Stimulated activated CD4-positive, alpha-beta T cell treated with anti-CD3 and anti-CD28 coated beads, Interleukin-1b, Interleukin-23, amount 100 ng/mL, for 24 hours (primary cell): Measurements from ENCODE around the gene CLCNKA.
"Not testable (repeated sequence)": the region's sequence is repeated elsewhere in the genome, so short reads cannot be mapped to it uniquely, and the experiment has no call there.

ENCODE experiments used
- DNase-seq, 4 experiments: peaks; one replicate each; pipeline ENCODE4 v3.0.0-alpha.2; 2020; ENCODE audit warnings: low read depth in 4 of 4, low spot score in 1 of 4

Gene CLCNKA

DNA sequence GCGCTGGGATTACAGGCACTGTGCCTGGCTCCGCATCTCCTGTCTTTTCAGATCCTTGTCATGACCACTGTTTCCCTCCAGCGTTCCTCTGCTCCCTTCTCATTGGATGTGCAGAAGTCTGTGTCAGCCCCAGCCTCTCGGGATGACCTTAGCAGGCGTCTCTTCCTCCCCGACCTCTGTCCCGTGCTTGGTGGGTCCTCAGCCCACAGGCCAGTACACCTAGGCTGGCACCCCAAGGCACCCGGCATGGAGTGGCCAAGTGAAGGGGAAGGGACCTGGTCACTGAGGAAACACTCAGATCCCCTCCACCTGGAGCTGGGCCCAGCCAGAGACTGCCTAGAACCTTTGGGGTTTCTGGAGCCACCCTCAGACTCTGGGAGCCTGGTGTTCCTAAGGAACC is 19.4 kb downstream of the CLCNKA start:
- DNase-seq = no peak

- DNase-seq = no peak
Observed at GRCh38 chr1:16042096-16042495, 20.3 kb downstream of the CLCNKA start.

- DNase-seq = not testable (repeated sequence)
Observed at GRCh38 chr1:16042654-16043053, 20.8 kb downstream of the CLCNKA start.

DNA sequence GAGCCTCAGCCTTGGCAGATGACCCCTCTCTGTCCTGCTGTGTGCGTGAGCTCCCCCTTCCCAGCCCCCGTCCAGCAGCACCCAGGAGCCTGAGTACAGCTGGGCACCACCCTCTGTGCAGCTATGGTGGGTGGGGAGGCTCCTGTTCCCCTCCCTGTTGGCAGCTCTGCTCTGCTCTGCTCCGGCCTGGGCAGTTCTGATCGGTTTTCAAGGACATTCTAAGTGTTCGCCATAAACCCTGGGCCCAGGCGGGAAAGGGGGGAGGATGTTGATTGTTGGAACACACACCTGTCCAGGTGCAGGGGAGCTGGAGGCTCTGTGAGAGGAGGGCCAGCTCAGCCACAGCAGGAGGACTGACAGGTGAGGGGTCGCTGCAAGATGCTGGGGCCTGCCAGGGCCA is 21.7 kb downstream of the CLCNKA start, which contains the start of gene CLCNKB:
Gene CLCNKB, plus strand, starts transcription at position 262 of the 400 bp plus-strand sequence. CDS start 711 bp downstream, outside the sequence.
- no peak for DNase-seq

GRCh38 chr1:16043950-16044349 is 22.1 kb downstream of the CLCNKA start:
- no peak for DNase-seq

DNA sequence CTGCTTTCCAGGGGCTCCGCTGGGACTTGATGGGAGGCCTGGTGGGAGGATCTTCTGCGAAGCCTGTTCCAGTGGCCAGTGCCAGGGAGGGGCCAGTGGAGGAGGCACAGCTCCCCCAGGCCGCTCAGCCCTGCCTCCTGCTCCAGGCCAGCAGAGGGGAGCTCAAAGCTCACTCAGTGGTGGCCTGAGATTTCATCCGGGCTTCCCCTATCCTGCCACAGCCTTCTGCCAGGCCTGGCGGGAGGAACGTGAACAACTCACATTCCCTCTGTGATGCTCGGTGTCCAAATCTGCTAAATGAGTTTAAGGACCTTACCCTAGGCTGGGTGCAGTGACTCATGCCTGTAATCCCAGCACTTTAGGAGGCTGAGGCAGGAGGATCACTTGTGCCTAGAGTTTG is 25.0 kb downstream of the CLCNKA start:
- no peak for DNase-seq

DNA sequence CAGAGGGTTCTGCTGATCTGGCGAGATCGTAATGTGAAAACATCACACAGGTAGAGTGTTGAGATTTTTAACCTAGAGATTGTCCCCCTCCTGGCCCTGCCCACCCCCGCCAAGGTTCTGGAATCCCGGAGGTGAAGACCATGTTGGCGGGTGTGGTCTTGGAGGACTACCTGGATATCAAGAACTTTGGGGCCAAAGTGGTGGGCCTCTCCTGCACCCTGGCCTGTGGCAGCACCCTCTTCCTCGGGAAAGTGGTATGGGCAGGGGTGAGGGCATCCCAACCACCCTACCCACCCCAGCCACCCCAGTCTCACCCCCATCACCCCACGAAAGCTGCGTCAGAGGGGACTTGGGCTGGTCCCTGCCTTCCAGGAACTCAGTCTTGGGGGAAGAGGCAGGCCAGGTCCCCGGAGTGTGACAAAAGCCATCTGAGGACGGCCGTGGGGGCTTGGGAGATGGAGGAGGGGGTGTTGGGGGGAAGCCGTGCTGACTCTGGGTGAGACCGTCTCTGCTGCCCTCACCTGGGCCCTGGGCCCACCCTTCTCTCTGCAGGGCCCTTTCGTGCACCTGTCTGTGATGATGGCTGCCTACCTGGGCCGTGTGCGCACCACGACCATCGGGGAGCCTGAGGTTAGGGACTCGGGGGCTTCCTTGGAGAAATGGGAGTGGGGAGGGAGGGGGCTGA is 26.1 kb downstream of the CLCNKA start:
- DNase-seq = no peak

GRCh38 chr1:16048573-16049189 is 26.8 kb downstream of the CLCNKA start:
- DNase-seq = peak in 1 of 4 experiments; percentile 41

DNA sequence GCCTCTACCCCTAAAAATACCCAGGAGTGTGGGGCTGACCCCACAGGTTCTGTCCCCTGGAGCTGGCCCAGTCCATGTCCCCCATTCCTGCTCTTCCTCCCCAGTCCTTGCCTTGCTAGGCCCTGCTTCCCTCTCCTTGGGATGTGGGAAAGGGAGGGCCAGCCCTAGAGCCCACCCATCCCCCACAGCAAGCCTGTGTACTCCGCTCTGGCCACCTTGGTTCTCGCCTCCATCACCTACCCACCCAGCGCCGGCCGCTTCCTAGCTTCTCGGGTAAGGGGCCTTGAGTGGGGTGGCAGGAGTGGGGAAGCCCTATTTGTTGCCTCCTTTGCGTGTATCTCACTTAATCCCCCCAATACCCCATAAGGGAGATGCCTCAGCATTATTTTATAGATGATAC is 28.5 kb downstream of the CLCNKA start:
- no peak for DNase-seq

DNA sequence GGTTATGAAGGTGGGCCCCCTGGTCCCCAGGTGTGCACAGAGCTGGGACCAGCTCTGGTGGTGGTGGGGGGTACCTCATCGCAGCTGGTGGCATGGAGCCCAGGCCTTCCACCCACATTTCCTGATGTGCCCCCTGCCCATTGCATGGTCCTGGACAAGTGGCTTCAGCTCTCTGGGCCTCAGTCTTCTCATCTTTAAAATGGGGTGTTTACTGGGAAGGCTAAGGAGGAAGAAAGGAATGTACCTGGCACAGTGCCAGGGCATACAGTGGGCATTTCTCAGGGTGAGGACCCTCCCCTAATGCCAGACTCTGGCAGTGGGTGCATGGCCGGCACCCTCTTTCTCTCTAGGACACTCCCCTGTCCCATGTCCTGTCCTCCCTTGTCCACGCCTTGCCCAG is 29.2 kb downstream of the CLCNKA start:
- no peak for DNase-seq

DNA sequence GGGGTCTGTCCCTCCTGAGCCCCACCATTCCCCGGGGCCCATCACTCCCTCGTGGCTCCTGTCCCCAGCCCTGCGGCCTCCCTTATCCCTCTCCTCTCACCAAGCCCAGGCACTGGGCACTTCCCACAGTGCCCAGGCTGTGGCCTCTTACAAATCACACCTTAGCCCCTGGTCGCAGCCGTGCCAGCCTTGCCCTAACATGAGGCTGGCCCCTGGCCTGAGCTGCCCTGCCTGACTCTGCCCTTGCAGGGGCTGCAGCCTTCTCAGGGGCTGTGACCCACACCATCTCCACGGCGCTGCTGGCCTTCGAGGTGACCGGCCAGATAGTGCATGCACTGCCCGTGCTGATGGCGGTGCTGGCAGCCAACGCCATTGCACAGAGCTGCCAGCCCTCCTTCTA is 30.1 kb downstream of the CLCNKA start:
- DNase-seq = not testable (repeated sequence)

DNA sequence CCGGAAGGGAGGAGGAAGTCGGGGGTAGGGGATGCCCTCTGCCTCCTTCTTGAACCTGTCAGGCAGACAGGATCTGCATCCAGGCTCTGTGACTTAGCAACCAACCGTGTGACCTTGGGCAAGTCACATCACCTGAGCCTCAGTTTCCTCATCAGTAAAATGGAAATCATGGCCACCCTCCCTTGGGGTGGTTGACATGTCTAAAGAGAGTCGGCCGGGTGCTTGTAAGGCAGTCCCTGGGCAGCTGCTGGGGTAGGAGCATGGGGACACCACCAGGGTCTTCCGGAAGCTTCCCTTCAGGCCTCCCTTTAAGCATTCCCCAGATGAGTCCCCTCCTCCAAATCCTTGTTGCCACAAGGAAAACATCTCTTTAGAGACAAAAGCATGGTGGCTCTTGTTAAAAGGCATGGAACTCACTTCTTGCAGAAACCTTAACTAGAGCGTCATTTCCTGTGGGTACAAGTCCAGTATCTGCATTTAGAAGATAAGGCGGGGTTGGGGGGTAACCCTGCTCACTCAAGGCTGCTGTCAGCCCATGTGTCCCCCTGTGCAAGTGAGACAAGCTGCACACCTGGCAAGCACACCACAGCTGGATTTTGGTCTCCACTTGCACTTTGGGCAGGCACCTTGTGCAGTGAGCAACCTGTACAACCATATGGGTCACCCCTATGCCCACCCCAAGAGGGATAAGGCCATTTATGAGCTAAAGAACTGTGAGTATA is 32.1 kb downstream of the CLCNKA start:
- DNase-seq = no peak

DNA sequence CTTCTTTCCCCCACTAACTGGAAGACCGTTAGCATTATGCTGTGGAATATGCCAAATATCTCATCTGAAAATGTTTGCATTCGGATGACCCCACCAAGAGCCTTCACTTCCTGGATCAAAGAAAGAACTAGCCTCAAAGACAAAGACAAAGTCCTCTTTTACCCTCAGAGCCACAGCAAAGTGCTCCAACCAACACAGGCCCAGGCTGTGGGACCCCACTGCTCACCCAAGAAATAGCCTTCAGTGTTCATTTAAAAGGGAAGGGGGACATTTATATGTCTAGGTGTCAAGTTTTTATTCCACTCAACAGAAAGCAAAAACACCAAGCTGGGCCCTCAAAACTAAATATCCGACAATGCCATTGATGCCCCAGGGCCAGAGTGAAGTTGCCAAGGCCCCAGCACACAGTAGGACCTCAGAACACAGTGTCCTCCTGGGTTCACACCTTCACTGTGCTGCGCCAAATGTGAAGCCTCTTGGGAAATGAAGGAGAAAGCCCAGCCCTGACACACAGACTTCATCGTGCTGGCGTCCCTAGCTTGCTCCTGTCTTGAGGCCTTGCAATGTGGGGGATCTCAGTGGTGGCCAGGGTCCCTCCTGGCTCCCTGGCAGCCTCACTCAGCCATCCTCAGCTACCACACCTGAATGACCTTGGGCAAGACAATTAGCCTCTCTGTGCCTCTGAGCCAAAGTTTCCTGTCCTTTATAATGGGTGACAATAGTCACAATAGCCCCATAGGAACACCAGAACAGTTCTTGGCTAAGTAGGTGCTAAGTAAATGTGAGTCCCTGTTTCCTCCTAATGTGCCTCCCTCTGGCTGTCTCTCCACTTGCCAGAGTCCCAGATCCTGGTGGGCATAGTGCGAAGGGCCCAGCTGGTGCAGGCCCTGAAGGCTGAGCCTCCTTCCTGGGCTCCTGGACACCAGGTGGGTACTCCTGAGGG is 33.0 kb downstream of the CLCNKA start:
- DNase-seq = no peak

DNA sequence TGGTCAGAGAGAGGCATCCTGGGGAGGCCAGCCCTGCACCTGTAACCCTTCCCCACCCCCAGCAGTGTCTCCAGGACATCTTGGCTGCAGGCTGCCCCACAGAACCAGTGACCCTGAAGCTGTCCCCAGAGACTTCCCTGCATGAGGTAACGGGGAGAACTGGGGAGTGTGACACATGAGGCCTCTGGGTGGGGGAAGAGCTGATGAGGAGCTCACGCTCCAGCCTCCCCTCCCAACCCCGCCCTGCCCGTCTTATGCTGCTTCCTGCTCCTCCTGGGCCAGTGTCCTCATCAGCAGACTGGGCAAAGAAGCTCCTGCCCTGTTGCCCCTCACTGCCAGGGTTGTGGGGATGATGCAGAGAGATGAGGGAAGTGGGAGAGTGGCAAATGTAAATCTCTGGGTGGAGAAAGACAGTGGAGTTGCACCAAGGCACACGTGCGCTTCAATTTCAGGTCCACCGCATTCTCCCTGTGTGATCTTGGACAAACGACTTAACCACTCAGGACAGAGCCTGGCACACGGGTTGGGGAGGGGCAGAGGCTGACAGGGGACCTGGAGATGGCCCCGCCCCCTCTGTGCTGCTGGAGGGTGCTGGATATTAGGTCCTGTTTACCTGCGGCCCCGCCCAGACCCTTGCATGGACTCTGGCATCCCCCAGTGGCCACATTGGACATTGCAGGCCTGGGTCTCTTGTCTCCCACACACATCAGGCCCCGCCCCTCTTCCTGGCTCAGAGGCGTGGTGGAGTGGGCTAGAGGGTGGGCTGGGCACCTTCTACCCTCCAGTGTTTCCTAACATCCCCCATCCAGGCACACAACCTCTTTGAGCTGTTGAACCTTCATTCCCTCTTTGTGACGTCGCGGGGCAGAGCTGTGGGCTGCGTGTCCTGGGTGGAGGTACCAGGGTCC is 34.0 kb downstream of the CLCNKA start:
- DNase-seq = peak; percentile 35 to 87 (median 76)

DNA sequence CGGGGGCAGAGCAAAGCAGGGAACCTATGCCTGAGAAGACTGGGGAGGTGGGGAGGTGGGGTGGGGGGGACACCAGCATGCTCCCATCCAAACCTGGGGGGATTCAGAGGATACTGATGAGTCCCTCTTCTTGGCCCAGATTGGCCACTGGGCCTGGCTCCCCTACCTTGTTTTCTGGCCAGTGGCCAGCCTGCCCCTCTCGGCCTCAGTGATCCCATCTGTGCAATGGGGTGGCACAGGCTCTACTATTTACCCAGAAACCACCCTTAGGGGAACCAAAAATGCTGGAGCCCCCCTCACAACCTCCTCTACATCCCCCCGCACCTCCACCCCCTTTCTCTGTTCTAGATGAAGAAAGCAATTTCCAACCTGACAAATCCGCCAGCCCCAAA is 34.7 kb downstream of the CLCNKA start:
- DNase-seq = not testable (repeated sequence)

DNA sequence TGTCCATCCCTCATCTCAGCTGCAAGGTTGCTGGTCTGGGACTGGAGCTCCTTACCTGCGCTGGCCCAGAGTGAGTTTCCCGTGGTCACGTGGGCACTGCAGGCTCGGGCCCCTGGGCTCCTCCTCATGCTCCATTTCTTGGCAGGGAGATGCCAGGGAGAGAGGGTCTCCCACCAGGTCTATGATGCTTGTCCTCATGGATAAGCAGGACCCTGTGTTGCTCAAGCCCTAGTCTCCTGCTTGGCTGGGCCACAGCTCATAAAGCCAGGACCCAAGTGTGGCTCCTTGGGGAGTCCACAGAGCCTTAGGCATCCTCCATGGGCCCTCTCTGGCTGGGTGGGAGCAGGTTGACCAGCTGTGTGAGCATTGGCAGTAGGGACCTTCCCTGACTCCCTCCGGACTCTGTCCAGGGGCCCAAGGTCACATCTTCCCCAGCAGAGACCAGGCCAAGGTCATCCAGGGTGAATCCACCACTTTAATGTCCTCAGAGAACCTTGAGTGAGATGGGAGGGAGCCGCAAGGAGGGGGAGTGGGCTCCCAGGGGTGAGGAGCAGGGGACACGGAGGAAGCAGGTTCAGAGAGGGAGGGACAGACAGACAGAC is 35.6 kb downstream of the CLCNKA start:
- not testable (repeated sequence) for DNase-seq

DNA sequence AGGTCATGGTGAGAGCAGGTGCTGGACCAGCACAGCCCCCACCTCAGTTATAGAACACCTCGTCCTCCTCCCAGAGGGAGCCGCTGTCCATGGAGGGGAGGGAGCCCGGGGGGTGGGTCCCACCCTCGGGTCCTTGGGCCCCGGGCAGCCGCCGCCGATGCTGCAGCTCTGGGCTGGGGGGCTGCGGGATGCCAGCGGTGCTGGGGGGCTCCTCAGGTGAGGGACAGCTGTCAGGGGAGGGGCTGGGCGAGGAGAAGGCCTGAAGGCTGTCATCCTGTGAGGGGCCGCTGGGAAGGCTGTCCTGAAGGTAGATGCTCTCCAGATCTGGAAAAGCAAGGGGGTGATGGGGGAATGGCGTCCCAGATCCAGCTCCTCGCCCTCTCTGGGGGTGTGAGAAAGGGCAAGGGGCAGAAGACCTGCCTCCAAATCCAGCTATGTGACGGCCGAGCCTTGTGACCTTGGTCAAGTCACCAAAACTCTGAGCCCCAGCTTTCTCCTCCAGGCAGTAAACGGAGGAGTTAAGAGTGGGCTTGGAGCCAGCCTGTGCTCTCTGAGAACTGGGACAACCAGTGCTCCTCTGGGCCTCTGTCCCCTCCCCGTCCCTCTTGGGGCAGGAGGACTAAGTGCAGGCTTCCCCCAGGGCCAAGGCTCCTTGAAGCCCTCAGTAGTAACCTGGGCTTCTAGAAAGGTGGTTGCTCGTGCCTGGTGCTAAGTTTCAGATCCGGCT is 36.7 kb downstream of the CLCNKA start:
- not testable (repeated sequence) for DNase-seq

GRCh38 chr1:16061266-16061665 is 39.4 kb downstream of the CLCNKA start:
- DNase-seq = no peak
